ENCODE data around the gene NIP7. TPM values are rescaled to one million over a fixed set of nuclear protein-coding genes. Genes with fewer than 3 reads are reported as not detected.

The NIP7 gene
- total RNA-seq, 6 donors from 2014 or later: 2.7 to 21.0 (median 14.1) TPM

DNA sequence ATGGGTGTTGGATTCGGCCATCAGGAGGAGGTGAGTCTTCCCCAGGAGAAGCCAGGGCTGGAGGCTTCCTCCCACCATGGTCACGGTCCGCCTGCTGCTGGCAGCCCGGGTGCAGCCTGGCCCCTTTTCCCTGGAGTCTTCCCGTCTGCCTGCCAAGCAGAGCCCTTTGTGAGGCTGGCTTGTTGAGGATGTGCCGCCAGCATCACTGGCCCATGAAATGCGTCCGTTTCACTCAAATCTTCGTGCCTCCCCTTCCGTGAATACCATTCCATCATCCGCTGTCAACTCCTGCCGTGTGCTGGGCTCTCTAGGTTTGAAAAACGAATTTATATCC is 18.9 kb upstream of the NIP7 start:
- TF ChIP-seq CTCF (IDR thresholded peaks at IDR 0.05) (no peak), EP300 (IDR thresholded peaks at IDR 0.05) (no peak), POLR2AphosphoS5 (IDR thresholded peaks at IDR 0.05) (no peak), POLR2A (IDR thresholded peaks at IDR 0.05) (no peak)
- Histone ChIP-seq H3K27me3 (no peaks in the 10 kb centered on the region), H3K4me3 (no peak overlapping the region), H3K9me3 (no peaks in the 10 kb centered on the region), H3K4me1 (peaks cover 0 to 13% (median 5%) of the 10 kb centered on the region in 4 donors), H3K36me3 (peaks cover 57 to 100% (median 94%) of the 10 kb centered on the region in 4 donors), H3K27ac (no peak overlapping the region)
- 93 to 96% methylated on average over 9 to 13 of the region's 13 CpGs for WGBS, 2 donors
- ATAC-seq (ENCODE audit: low FRiP score in 2 of 2): no peak
- DNase-seq: no peak

DNA sequence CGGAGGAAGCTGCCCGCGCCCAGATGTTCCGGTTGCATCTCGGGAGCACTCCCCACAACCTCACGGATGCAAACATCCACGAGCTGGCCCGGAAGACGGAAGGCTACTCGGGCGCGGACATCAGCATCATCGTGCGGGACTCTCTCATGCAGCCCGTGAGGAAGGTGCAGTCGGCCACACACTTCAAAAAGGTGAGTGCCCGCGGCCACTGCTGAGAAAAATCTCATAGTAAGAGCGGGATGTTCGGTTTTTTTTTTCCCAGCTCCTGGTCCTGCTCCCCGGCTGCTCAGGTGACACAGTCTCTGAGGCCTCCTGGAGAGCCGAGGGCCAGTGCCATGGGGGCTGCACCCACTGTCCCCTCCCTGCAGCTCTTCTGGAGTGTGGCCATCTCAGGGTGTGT is 18.5 kb upstream of the NIP7 start:
- H3K4me1 ChIP-seq: peaks cover 0 to 16% (median 5%) of the 10 kb centered on the region in 4 donors
- no peaks in the 10 kb centered on the region for H3K9me3 ChIP-seq
- TF ChIP-seq POLR2AphosphoS5 (IDR thresholded peaks at IDR 0.05) (no peak), CTCF (IDR thresholded peaks at IDR 0.05) (no peak), EP300 (IDR thresholded peaks at IDR 0.05) (no peak), POLR2A (IDR thresholded peaks at IDR 0.05) (no peak)
- DNase-seq (no peak), ATAC-seq (ENCODE audit: low FRiP score in 2 of 2) (no peak)
- H3K27me3 ChIP-seq: no peaks in the 10 kb centered on the region
- no peak overlapping the region for H3K27ac ChIP-seq
- H3K36me3 ChIP-seq: peaks cover 56 to 100% (median 94%) of the 10 kb centered on the region in 4 donors
- H3K4me3 ChIP-seq: no peak overlapping the region
- WGBS, 2 donors: 93% methylated on average over 20 to 22 of the region's 22 CpGs

DNA sequence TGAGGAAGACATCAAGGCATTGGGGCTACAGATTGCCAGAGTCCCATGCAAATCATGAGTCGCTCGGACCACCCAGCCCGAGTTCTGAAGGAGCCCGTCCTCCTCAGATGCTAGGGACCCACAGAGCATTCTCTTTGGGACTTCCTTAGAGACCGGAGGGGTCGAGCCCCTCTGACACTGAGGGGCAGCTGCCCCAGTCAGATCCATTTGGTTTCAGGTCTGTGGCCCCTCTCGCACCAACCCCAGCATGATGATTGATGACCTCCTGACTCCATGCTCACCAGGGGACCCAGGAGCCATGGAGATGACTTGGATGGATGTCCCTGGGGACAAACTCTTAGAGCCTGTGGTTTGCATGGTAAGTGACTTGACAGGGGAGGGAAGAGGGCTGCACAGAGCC is 17.2 kb upstream of the NIP7 start:
- Histone ChIP-seq H3K4me3 (no peak overlapping the region), H3K9me3 (no peaks in the 10 kb centered on the region), H3K4me1 (peaks cover 0 to 28% (median 6%) of the 10 kb centered on the region in 4 donors), H3K36me3 (peaks cover 52 to 96% (median 83%) of the 10 kb centered on the region in 4 donors), H3K27ac (no peak overlapping the region), H3K27me3 (no peaks in the 10 kb centered on the region)
- WGBS, 2 donors: 91 to 100% methylated on average over 5 to 7 of the region's 7 CpGs
- ATAC-seq (ENCODE audit: low FRiP score in 2 of 2): no peak
- no peak for DNase-seq
- TF ChIP-seq CTCF (IDR thresholded peaks at IDR 0.05): no peak
- no peak for TF ChIP-seq POLR2AphosphoS5 (IDR thresholded peaks at IDR 0.05)
- no peak for TF ChIP-seq POLR2A (IDR thresholded peaks at IDR 0.05)
- no peak for TF ChIP-seq EP300 (IDR thresholded peaks at IDR 0.05)

DNA sequence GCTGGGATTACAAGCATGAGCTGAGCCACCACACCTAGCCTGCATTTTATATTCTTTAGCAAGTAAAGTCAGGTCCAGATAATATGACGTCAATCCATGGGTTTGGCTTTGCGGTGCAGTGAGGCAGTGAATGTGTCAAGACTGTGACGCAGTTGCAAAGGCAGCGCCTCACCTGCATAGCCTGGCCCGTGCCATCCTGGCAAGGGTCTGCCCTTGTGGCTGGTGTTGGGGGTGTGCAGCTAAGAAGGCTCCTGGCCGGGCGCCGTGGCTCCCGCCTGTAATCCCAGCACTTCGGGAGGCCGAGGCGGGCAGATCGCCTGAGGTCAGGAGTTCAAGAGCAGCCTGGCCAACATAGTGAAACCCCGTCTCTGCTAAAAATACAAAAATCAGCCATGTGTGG is 16.2 kb upstream of the NIP7 start:
- ATAC-seq (ENCODE audit: low FRiP score in 2 of 2) (no peak), DNase-seq (peak in 1 of 2 donors; percentile 67)
- Histone ChIP-seq H3K27me3 (no peaks in the 10 kb centered on the region), H3K36me3 (peaks cover 48 to 93% (median 74%) of the 10 kb centered on the region in 4 donors), H3K9me3 (no peaks in the 10 kb centered on the region), H3K4me1 (peaks cover 5 to 39% (median 12%) of the 10 kb centered on the region in 4 donors), H3K4me3 (no peak overlapping the region), H3K27ac (no peak overlapping the region)
- WGBS, 2 donors: 92 to 99% methylated on average over 14 of the region's 14 CpGs
- TF ChIP-seq CTCF (IDR thresholded peaks at IDR 0.05) (no peak), POLR2AphosphoS5 (IDR thresholded peaks at IDR 0.05) (no peak), EP300 (IDR thresholded peaks at IDR 0.05) (no peak), POLR2A (IDR thresholded peaks at IDR 0.05) (no peak)

DNA sequence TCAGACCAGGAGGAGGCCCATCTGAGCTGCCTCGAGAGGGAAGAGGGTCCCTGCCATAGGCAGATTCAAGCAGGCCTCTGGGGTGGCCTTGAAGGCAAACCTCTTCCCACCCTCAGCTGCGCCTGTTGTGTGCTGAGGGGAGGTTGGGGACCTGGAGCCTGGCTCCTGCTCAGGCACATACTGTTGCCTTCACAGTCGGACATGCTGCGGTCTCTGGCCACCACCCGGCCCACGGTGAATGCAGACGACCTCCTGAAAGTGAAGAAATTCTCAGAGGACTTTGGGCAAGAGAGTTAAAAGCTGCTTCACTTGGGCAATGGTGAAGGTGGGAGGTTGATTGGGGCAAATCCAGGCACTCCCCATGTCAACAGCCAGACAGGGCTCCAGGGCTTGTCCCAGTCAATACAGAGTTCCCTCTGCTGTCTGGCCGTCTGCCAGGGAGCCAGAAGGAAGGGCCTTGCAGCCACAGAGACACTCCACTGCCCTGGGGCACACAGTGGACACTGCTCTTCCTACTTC is 15.5 kb upstream of the NIP7 start:
- Histone ChIP-seq H3K27me3 (no peaks in the 10 kb centered on the region), H3K9me3 (no peaks in the 10 kb centered on the region), H3K4me1 (peaks cover 12 to 45% (median 18%) of the 10 kb centered on the region in 4 donors), H3K4me3 (no peak overlapping the region), H3K27ac (no peak overlapping the region), H3K36me3 (peaks cover 43 to 90% (median 67%) of the 10 kb centered on the region in 4 donors)
- 79 to 81% methylated on average over 8 of the region's 8 CpGs for WGBS, 2 donors
- TF ChIP-seq CTCF (IDR thresholded peaks at IDR 0.05) (no peak), POLR2A (IDR thresholded peaks at IDR 0.05) (no peak), POLR2AphosphoS5 (IDR thresholded peaks at IDR 0.05) (no peak), EP300 (IDR thresholded peaks at IDR 0.05) (no peak)
- ATAC-seq (ENCODE audit: low FRiP score in 2 of 2) (peak in 1 of 2 donors; percentile 68), DNase-seq (peak in 1 of 2 donors; percentile 50)

Data from upper lobe of left lung (tissue), 6 donors.